ENCODE measurements around the gene MYO1E. TPM values are rescaled to one million over a fixed set of nuclear protein-coding genes. Genes with fewer than 3 reads are reported as not detected.

Gene MYO1E
- total RNA-seq, 1 experiment from 2014 or later = 34.0 TPM

- Histone ChIP-seq H3K4me3 (ENCODE audit: insufficient read depth, low read depth, low read length) (no peak overlapping the region), H3K27me3 (ENCODE audit: control insufficient read depth, insufficient read depth, low read length) (no peaks in the 10 kb centered on the region), H3K36me3 (replicated peaks; ENCODE audit: control insufficient read depth, insufficient read depth, low read length) (peaks cover 15% of the 10 kb centered on the region)
- no peak for DNase-seq
These were observed 169.7 kb downstream of the MYO1E start for GRCh38 chr15:59203008-59203407.

- H3K4me3 ChIP-seq (ENCODE audit: insufficient read depth, low read depth, low read length) = no peak overlapping the region
- peaks cover 11% of the 10 kb centered on the region for H3K36me3 ChIP-seq (replicated peaks; ENCODE audit: control insufficient read depth, insufficient read depth, low read length)
- no peaks in the 10 kb centered on the region for H3K27me3 ChIP-seq (ENCODE audit: control insufficient read depth, insufficient read depth, low read length)
- no peak for DNase-seq
These were observed 172.1 kb downstream of the MYO1E start for GRCh38 chr15:59200560-59200959.

GRCh38 chr15:59199626-59200465 lies 172.8 kb downstream of the MYO1E start:
- Histone ChIP-seq H3K36me3 (replicated peaks; ENCODE audit: control insufficient read depth, insufficient read depth, low read length) (peaks cover 10% of the 10 kb centered on the region), H3K4me3 (ENCODE audit: insufficient read depth, low read depth, low read length) (no peak overlapping the region), H3K27me3 (ENCODE audit: control insufficient read depth, insufficient read depth, low read length) (no peaks in the 10 kb centered on the region)
- DNase-seq = no peak

- DNase-seq = no peak
- no peak overlapping the region for H3K4me3 ChIP-seq (ENCODE audit: insufficient read depth, low read depth, low read length)
- peaks cover 8% of the 10 kb centered on the region for H3K36me3 ChIP-seq (replicated peaks; ENCODE audit: control insufficient read depth, insufficient read depth, low read length)
- H3K27me3 ChIP-seq (ENCODE audit: control insufficient read depth, insufficient read depth, low read length) = no peaks in the 10 kb centered on the region
These were observed 175.2 kb downstream of the MYO1E start for GRCh38 chr15:59197454-59197853.

GRCh38 chr15:59196416-59196815 lies 176.3 kb downstream of the MYO1E start:
- H3K27me3 ChIP-seq (ENCODE audit: control insufficient read depth, insufficient read depth, low read length) = no peaks in the 10 kb centered on the region
- peaks cover 6% of the 10 kb centered on the region for H3K36me3 ChIP-seq (replicated peaks; ENCODE audit: control insufficient read depth, insufficient read depth, low read length)
- no peak for DNase-seq
- H3K4me3 ChIP-seq (ENCODE audit: insufficient read depth, low read depth, low read length) = no peak overlapping the region

- DNase-seq = no peak
- no peaks in the 10 kb centered on the region for H3K27me3 ChIP-seq (ENCODE audit: control insufficient read depth, insufficient read depth, low read length)
- H3K36me3 ChIP-seq (replicated peaks; ENCODE audit: control insufficient read depth, insufficient read depth, low read length) = peaks cover 11% of the 10 kb centered on the region
- H3K4me3 ChIP-seq (ENCODE audit: insufficient read depth, low read depth, low read length) = no peak overlapping the region
These were observed 177.9 kb downstream of the MYO1E start for GRCh38 chr15:59194639-59195325.

- Histone ChIP-seq H3K36me3 (replicated peaks; ENCODE audit: control insufficient read depth, insufficient read depth, low read length) (peaks cover 15% of the 10 kb centered on the region), H3K27me3 (ENCODE audit: control insufficient read depth, insufficient read depth, low read length) (no peaks in the 10 kb centered on the region), H3K4me3 (ENCODE audit: insufficient read depth, low read depth, low read length) (no peak overlapping the region)
- DNase-seq = no peak
These were observed 180.8 kb downstream of the MYO1E start for GRCh38 chr15:59191855-59192237.

GRCh38 chr15:59190291-59190690 lies 182.4 kb downstream of the MYO1E start:
- Histone ChIP-seq H3K27me3 (ENCODE audit: control insufficient read depth, insufficient read depth, low read length) (no peaks in the 10 kb centered on the region), H3K36me3 (replicated peaks; ENCODE audit: control insufficient read depth, insufficient read depth, low read length) (peaks cover 17% of the 10 kb centered on the region), H3K4me3 (ENCODE audit: insufficient read depth, low read depth, low read length) (no peak overlapping the region)
- no peak for DNase-seq

GRCh38 chr15:59189241-59189640 lies 183.4 kb downstream of the MYO1E start:
- no peaks in the 10 kb centered on the region for H3K27me3 ChIP-seq (ENCODE audit: control insufficient read depth, insufficient read depth, low read length)
- H3K36me3 ChIP-seq (replicated peaks; ENCODE audit: control insufficient read depth, insufficient read depth, low read length) = peaks cover 14% of the 10 kb centered on the region
- H3K4me3 ChIP-seq (ENCODE audit: insufficient read depth, low read depth, low read length) = no peak overlapping the region
- no peak for DNase-seq

- peaks cover 11% of the 10 kb centered on the region for H3K36me3 ChIP-seq (replicated peaks; ENCODE audit: control insufficient read depth, insufficient read depth, low read length)
- no peak for DNase-seq
- H3K4me3 ChIP-seq (ENCODE audit: insufficient read depth, low read depth, low read length) = no peak overlapping the region
- no peaks in the 10 kb centered on the region for H3K27me3 ChIP-seq (ENCODE audit: control insufficient read depth, insufficient read depth, low read length)
These were observed 186.2 kb downstream of the MYO1E start for GRCh38 chr15:59186501-59186900.

GRCh38 chr15:59185725-59186124 lies 186.9 kb downstream of the MYO1E start:
- Histone ChIP-seq H3K27me3 (ENCODE audit: control insufficient read depth, insufficient read depth, low read length) (no peaks in the 10 kb centered on the region), H3K36me3 (replicated peaks; ENCODE audit: control insufficient read depth, insufficient read depth, low read length) (peaks cover 11% of the 10 kb centered on the region), H3K4me3 (ENCODE audit: insufficient read depth, low read depth, low read length) (no peak overlapping the region)
- DNase-seq = no peak

- H3K36me3 ChIP-seq (replicated peaks; ENCODE audit: control insufficient read depth, insufficient read depth, low read length) = peaks cover 3% of the 10 kb centered on the region
- no peaks in the 10 kb centered on the region for H3K27me3 ChIP-seq (ENCODE audit: control insufficient read depth, insufficient read depth, low read length)
- no peak for DNase-seq
- H3K4me3 ChIP-seq (ENCODE audit: insufficient read depth, low read depth, low read length) = no peak overlapping the region
These were observed 191.6 kb downstream of the MYO1E start for GRCh38 chr15:59180945-59181600.

GRCh38 chr15:59179717-59180116 lies 193.0 kb downstream of the MYO1E start:
- no peaks in the 10 kb centered on the region for H3K27me3 ChIP-seq (ENCODE audit: control insufficient read depth, insufficient read depth, low read length)

GRCh38 chr15:59178151-59178695 lies 194.4 kb downstream of the MYO1E start:
- H3K4me3 ChIP-seq (ENCODE audit: insufficient read depth, low read depth, low read length) = no peak overlapping the region
- H3K27me3 ChIP-seq (ENCODE audit: control insufficient read depth, insufficient read depth, low read length) = no peaks in the 10 kb centered on the region
- H3K36me3 ChIP-seq (replicated peaks; ENCODE audit: control insufficient read depth, insufficient read depth, low read length) = peaks cover 6% of the 10 kb centered on the region
- no peak for DNase-seq

More at GRCh38 chr15:59179717-59180116, 193.0 kb downstream of the MYO1E start:
- DNase-seq = no peak
- H3K36me3 ChIP-seq (replicated peaks; ENCODE audit: control insufficient read depth, insufficient read depth, low read length) = peaks cover 3% of the 10 kb centered on the region
- H3K4me3 ChIP-seq (ENCODE audit: insufficient read depth, low read depth, low read length) = no peak overlapping the region
